ENCODE measurements around the gene HRK.

HRK gene

GRCh38 chr12:116897476-116897875 is 16.2 kb upstream of the HRK start:
- no peak overlapping the region for H3K4me2 ChIP-seq (ENCODE audit: insufficient read depth, low read length)
- H4K20me1 ChIP-seq (ENCODE audit: insufficient read depth, low read length), result no peaks in the 10 kb centered on the region
- TF ChIP-seq EZH2 (IDR thresholded peaks at IDR 0.05; ENCODE audit: borderline replicate concordance, low read depth, low read length, severe bottlenecking) (no peak), CTCF (IDR thresholded peaks at IDR 0.05; ENCODE audit: borderline replicate concordance, extremely low read depth, low read length, poor library complexity, severe bottlenecking) (no peak)
- H3K79me2 ChIP-seq (ENCODE audit: insufficient read depth, low read length), result no peaks in the 10 kb centered on the region
- H3K27me3 ChIP-seq (ENCODE audit: insufficient read depth, low read length, poor library complexity), result peaks cover 3% of the 10 kb centered on the region
- no peaks in the 10 kb centered on the region for H3K36me3 ChIP-seq (ENCODE audit: insufficient read depth, low read length)
- no peak overlapping the region for H3K27ac ChIP-seq (ENCODE audit: low read length)
- no peaks in the 10 kb centered on the region for H3K4me1 ChIP-seq (ENCODE audit: insufficient read depth, low read length)
- no peaks in the 10 kb centered on the region for H3K9me3 ChIP-seq (ENCODE audit: insufficient read depth, low read length, severe bottlenecking)
- ATAC-seq (ENCODE audit: insufficient read depth, low read depth), result no peak
- no peak overlapping the region for H3K9ac ChIP-seq (ENCODE audit: low read depth, low read length)
- no peak overlapping the region for H3K4me3 ChIP-seq (ENCODE audit: low read depth in 1 of 2, low read length in 2 of 2)
- no peak overlapping the region for H2AFZ ChIP-seq (ENCODE audit: low read depth, low read length)
- no peak for DNase-seq

- Histone ChIP-seq H3K9me3 (ENCODE audit: insufficient read depth, low read length, severe bottlenecking) (no peaks in the 10 kb centered on the region), H3K27me3 (ENCODE audit: insufficient read depth, low read length, poor library complexity) (peaks cover 3% of the 10 kb centered on the region), H3K4me2 (ENCODE audit: insufficient read depth, low read length) (no peak overlapping the region), H3K79me2 (ENCODE audit: insufficient read depth, low read length) (no peaks in the 10 kb centered on the region), H3K4me1 (ENCODE audit: insufficient read depth, low read length) (no peaks in the 10 kb centered on the region), H3K36me3 (ENCODE audit: insufficient read depth, low read length) (no peaks in the 10 kb centered on the region), H3K27ac (ENCODE audit: low read length) (no peak overlapping the region), H3K9ac (ENCODE audit: low read depth, low read length) (no peak overlapping the region), H4K20me1 (ENCODE audit: insufficient read depth, low read length) (no peaks in the 10 kb centered on the region), H3K4me3 (ENCODE audit: low read depth in 1 of 2, low read length in 2 of 2) (no peak overlapping the region), H2AFZ (ENCODE audit: low read depth, low read length) (no peak overlapping the region)
- TF ChIP-seq CTCF (IDR thresholded peaks at IDR 0.05; ENCODE audit: borderline replicate concordance, extremely low read depth, low read length, poor library complexity, severe bottlenecking) (no peak), EZH2 (IDR thresholded peaks at IDR 0.05; ENCODE audit: borderline replicate concordance, low read depth, low read length, severe bottlenecking) (no peak)
- ATAC-seq (ENCODE audit: insufficient read depth, low read depth) (no peak), DNase-seq (no peak)
Measured at GRCh38 chr12:116896411-116896924, 15.2 kb upstream of the HRK start.

GRCh38 chr12:116894913-116895312 is 13.7 kb upstream of the HRK start:
- Histone ChIP-seq H3K27ac (ENCODE audit: low read length) (no peak overlapping the region), H3K79me2 (ENCODE audit: insufficient read depth, low read length) (no peaks in the 10 kb centered on the region), H3K36me3 (ENCODE audit: insufficient read depth, low read length) (no peaks in the 10 kb centered on the region), H2AFZ (ENCODE audit: low read depth, low read length) (no peak overlapping the region), H4K20me1 (ENCODE audit: insufficient read depth, low read length) (no peaks in the 10 kb centered on the region), H3K4me2 (ENCODE audit: insufficient read depth, low read length) (no peak overlapping the region), H3K9ac (ENCODE audit: low read depth, low read length) (no peak overlapping the region), H3K4me3 (ENCODE audit: low read depth in 1 of 2, low read length in 2 of 2) (no peak overlapping the region), H3K27me3 (ENCODE audit: insufficient read depth, low read length, poor library complexity) (peaks cover 3% of the 10 kb centered on the region), H3K9me3 (ENCODE audit: insufficient read depth, low read length, severe bottlenecking) (no peaks in the 10 kb centered on the region), H3K4me1 (ENCODE audit: insufficient read depth, low read length) (no peaks in the 10 kb centered on the region)
- DNase-seq (no peak), ATAC-seq (ENCODE audit: insufficient read depth, low read depth) (no peak)
- TF ChIP-seq EZH2 (IDR thresholded peaks at IDR 0.05; ENCODE audit: borderline replicate concordance, low read depth, low read length, severe bottlenecking) (no peak), CTCF (IDR thresholded peaks at IDR 0.05; ENCODE audit: borderline replicate concordance, extremely low read depth, low read length, poor library complexity, severe bottlenecking) (no peak)
